ENCODE data around the gene ERVV-1.
"Not testable (repeated sequence)": the region's sequence is repeated elsewhere in the genome, so short reads cannot be mapped to it uniquely, and the experiment has no call there.

The ERVV-1 gene, protein sequence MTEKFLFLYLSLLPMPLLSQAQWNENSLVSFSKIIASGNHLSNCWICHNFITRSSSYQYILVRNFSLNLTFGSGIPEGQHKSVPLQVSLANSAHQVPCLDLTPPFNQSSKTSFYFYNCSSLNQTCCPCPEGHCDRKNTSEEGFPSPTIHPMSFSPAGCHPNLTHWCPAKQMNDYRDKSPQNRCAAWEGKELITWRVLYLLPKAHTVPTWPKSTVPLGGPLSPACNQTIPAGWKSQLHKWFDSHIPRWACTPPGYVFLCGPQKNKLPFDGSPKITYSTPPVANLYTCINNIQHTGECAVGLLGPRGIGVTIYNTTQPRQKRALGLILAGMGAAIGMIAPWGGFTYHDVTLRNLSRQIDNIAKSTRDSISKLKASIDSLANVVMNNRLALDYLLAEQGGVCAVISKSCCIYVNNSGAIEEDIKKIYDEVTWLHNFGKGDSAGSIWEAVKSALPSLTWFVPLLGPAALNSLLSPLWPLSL

DNA sequence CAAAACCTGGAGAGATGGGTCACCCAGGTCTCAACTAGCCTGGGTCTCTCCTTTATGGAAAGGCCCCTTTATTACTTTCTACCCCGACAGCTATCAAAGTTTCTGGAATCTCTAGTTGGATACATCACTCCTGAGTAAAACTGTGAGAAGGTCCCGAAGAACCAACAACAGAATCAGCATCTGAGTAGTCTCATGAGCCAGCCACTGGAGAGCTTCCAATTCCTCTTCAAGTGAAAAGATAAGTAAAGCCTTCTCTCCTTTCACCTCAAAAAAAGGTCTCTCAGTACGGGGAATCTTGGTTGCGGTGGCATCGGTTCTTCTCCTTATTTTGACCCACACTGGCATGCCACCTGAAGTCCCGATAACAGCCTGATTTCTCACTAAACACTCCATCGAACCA, at the start of gene ERVV-1:
Gene ERVV-1 (plus strand): TSS at position 301 of the 400 bp plus-strand sequence. CDS start 170 bp downstream, outside the sequence.
- DNase-seq, result no peak

DNA sequence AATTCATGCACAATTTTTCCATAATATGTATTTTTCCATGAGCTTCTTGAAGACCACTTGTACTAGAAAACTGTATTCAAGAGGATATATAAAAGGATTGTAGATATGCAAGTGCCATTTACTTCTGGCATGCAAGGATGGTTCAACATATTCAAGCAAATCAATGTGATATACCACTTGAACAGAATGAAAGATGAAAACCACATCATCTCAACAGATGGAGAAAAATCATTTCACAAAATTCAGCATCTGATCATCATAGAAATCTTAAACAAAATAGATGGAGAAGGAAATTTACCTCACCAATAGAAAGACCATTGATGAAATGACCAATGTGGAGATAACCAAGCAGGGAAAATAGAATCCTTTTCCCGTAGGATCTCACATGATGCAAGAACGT, 45.9 kb upstream of the ERVV-1 start:
- DNase-seq, result no peak

DNA sequence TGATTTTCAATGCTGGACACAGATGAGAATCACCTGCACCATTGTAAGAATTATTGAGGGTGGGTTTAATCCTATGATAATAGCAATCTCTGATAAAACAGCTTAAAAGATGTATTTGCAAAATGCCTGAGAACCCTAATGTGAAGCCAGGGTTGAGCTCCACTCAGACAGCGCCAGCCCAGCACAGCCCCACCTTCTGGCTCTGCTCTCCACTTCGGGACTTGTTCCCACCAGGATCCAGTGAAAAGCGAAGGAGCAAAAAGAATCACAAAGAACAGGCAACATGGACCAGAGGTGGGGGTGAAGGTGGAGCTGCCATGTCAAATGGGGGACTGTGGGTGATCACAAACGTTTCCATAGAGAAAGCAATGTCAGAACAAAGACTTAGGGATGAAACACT, 32.4 kb upstream of the ERVV-1 start:
- DNase-seq, result no peak

DNA sequence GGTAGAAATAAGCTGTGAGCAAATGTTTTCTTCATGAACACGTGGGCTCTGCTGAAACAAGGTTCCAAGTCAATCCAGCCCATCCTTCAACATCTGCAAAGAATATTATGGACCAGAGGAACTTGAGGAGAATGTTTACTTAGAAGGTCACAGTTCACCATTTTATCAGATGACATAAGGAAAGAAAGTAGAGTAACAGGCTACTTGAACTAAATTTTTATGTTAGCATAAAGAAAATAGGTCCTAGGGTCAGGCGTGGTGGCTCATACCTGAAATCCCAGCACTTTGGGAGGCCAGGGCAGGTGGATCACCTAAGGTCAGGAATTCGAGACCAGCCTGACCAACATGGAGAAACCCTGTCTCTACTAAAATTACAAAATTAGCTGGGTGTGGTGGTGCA, 30.6 kb upstream of the ERVV-1 start:
- DNase-seq, result not testable (repeated sequence)

DNA sequence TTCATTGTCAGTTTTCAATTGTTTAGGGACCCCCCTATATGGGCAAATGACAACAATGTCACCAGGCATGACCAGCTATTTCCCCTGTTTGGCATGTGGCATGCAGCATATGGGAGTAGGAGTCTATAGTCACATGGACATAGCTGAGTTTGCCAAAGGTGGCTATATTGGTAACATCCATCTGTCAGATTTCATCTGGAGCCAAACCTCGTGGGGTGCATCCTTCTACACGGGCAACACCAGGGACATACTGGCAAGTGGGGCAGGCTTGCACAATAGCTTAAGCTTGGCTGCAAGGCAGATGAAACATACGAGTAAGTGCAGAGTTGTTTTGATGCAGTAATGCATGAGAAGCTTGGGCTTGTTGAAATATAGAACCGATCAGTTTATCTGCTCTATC, 26.5 kb upstream of the ERVV-1 start:
- DNase-seq, result no peak

DNA sequence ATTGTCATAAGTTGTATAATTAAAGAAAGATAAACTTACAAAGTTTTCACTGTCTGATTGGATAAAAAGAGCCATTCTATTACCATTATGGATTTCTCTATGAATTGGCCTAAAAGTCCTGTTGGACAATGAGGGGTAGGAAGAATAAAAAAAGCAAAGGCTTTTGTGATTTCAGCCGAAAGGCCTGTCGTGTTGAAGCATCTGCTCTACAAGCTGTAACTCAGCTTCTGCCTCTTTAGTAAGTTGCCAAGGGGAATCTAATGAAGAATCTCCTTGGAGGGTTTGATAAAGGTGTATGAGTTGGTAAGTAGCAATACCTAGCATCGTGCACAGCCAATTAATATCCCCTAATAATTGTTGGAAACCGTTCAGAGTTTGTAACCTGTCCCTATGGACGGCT, 25.2 kb upstream of the ERVV-1 start:
- no peak for DNase-seq

DNA sequence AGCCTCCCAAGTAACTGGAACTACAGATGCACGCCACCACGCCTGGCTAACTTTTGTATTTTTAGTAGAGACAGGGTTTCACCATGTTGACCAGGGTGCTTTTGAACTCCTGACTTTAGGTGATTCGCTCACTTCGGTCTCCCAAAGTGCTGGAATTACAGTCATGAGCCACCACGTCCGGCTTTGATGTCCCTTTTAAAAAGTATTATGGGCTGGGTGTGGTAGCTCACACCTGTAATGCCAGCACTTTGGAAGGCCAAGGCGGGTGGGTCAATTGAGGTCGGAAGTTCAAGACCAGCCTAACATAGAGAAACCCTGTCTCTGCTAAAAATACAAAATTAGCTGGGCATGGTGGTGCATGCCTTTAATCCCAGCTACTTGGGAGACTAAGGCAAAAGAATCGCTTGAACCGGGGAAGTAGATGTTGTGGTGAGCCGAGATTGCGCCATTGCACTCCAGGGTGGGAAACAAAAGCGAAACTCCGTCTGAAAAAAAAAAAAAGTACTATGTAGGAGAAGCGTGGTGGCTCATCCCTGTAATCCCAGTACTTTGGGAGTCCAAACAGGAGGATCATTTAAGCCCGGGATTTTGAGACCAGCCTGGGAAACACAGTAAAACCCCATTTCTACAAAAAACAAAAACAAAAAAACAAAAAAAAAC, 22.8 kb upstream of the ERVV-1 start:
- no peak for DNase-seq

DNA sequence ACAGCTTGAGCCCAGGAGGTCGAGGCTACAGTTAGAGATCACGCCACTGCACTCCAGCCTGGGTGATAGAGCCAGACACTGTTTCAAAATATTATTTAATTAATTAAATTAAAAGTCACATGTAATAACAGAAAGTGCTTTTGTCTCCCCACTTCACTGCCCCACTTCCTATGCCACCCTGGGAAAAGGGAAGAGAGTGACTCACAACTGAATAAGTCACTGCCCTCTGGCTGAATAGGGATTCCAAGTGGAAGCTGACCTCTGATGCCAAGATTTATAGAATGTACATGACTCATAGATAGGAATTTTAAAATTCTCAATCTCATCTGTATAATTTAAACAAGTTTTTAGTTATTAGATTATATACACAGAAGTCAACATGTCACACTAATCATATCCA, 22.2 kb upstream of the ERVV-1 start:
- DNase-seq, result peak; percentile 9

DNA sequence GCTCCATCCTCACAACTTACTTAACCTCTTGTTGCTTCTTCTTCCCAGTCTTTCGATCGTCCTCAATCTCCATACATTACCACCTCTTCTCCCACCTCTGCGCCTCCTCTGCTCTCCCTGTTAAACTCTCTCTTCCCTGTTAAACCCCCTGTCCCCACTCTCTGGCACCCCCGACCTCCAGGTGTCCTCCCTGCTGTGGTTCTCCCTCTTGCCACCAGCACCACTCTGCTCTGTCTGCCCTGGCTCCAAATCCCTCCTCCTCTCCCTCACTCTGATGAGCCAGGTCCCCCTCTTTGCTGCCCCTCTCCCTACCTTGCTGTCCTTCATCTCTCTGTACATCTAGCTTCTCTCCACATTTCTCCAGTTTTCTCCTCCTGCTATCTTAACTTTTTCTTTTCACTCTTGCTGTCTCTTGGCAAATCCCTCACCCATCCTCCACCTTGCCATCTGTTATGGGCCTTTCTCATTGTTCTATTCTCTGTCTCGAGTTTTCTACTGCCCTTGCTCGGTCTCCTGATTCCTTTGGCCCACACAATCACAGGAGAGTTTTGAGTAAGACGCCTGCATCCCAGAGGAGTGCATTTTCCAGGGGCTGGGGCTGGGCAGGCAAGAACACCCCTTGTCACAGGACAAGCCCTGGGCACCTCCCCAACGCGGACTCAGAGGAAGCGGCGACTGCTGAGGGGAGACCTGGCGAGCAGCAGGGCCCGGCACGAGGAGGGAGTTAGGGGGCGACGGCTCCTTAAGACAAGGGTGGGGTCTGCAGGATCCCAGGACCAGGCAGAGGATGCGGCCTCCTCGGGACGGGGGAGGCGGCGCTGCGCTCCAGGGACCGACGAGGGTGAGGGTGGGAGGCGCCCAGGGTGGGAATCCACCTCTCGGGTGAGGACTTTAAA, 21.4 kb upstream of the ERVV-1 start:
- peak; percentile 47 for DNase-seq

DNA sequence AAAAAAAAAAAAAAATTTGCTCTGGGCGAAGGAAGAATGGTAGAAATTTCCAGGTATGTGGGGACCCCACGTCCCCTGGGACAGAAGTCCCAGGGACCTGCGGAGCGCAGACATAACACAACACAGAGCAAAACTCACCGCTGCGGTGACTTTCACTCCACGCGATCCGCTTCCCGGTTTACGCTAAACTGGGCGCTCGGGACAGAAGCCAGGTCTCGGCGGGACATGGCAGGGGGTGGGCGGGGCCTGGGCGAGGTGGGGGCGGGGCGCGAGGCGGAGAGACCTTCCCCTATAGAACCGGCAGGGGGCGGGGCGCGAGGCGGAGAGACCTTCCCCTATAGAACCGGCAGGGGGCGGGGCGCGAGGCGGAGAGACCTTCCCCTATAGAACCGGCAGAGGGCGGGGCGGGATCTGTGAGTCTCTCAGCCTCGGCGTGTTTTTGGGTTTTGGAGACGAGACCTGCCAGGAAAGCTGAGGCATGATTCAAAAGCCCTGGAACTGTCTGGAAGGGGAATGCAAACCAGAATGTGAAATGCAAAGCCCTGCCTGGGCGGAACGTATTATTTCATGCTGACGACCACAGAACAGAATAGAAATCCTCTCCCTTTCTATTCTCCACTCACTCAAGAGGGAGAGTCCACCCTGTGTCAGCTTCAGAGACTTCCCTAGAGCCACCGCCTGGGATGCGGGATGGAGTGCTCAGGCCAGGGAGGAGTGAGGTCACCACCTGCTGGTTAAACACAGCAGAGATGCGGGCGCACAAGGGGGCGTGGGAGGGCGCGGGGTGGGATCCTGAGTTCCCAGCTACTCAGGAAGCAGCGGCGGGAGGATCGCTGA, 20.2 kb upstream of the ERVV-1 start:
- peak; percentile 92 for DNase-seq

DNA sequence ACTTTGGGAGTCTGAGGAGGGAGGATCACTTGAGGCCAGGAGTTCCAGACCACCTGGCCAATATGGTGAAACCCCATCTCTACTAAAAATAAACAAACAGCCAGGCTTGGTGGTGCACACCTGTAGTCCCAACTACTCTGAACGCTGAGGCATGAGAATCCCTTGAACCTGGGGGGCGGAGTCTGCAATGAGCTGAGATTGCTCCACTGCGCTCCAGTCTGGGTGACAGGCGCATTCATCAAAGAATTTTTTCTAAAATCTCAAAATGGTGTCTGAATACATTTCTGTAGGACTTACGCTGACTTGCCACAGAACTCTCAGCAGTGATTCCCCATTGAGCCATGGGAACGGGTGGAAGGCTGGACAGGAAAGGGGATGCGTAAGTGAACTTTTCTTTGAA, 18.0 kb upstream of the ERVV-1 start:
- DNase-seq, result no peak

DNA sequence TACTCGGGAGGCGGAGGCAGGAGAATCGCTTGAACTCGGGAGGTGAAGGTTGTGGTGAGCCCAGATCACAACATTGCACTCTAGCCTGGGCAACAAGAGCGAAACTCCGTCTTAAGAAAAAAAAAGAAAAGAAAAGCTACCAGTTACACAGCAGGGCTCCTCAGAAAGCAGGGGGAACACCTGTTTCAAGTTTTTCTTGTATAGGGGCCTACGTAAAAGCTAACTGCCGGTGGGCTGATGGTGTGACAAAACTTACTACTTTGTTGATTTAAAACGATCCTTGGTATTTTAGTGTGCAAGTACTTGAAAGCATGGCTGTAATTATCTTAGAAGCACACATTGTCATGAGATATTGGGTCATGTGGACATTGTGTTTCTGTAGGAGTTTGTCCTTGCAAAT, 15.7 kb upstream of the ERVV-1 start:
- no peak for DNase-seq

DNA sequence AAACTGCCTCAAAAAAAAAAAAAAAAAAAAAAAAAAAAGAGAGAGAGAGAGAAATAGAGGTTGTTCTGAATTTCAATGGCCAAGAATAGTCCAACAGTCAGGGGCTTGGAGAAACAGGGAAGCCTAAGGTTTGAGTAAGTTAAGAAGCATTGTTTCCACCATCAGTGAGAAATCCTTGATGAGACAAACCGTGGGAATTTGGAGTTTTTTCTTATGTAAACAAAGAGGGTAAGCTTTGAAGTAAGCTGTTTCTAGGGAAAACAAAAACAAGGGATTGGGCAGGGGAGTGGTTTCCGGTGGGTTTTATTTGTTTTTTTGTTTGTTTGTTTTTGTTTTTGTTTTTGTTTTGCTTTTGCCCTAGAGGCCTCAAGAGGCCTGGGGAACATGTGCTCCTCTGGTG, 11.2 kb upstream of the ERVV-1 start:
- DNase-seq, result no peak

DNA sequence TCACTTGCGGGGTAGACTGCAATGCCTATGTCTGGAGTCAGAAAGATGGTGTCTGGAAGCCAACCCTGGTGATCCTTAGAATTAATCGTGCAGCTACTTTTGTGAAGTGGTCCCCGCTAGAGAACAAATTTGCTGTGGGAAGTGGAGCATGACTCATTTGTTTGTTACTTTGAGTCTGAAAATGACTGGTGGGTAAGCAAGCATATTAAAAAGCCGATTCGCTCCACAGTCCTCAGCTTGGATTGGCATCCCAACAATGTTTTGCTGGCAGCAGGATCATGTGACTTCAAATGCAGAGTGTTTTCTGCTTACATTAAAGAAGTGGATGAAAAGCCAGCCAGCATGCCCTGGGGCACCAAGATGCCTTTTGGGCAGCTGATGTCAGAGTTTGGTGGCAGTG, 9.5 kb upstream of the ERVV-1 start:
- no peak for DNase-seq

DNA sequence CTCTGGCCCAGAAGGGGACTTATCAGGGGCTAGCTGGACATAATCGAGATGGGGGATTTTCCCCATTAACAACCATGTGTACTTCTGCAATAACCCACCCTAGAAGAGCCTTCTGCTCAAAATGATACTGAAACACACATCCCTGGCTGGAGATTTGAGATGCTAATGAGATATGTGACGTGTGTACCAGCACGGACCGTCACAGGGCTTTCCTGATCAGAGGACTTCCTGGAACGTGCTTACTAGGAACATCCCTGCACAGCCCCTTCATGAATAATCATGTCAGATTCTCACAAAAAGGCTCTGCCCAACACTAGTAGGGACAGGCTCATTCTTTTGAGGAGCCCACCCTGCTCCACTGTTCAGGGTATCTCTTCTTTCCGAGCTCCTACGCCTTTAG, 6.5 kb upstream of the ERVV-1 start:
- no peak for DNase-seq

DNA sequence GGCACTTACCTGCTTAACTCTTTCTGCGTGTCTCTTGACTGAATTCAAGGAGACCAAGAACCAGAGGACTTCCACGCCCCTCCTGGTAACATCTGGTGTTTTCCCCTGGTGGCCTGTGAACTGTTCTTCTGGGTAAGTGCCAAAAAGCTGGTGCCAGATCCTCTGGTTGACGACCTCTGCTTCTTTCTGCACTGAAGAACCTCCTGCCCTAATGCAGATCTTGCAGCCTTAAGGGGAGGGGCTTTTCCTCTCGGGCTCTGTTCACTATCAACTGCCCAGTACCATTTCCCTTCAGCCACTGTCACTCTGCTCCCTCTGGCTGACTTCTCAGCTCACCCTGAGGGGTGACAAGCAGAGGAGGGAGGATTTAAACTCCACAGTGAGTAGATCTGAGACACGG, 6.1 kb upstream of the ERVV-1 start:
- DNase-seq, result no peak

DNA sequence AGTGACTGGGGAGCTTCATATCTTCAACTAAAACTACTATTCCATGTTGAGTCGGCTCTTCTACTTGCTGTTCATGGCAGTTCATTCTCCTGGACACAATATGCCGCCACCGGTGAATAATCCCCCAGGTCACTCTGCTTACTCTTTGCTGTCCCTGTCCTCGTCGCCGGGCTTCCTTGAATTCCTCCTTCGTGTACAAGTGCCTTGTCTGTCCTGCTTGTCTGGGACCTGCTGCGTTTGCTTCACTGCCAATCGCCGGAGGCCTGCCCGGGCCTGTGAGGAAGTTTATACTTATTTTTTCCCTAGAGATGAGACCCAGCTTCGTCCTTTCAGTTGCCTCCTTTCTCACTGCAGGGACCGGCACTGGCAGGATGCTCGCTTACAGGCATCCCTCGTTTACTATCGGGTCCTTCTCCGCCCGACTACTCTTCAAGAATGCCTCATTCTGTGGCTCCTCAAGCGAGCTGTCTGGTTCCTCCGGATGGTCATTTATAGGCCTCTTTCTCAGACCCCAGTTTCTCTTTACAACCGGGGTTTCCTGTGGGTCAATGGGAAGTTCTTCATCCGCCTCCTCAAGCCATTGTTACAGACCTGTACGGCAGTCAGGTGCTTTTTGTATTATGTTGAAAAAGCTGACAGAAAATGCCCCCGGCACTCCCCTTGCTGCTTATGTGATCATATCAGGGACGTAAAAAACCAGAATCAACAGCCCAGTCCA, 5.5 kb upstream of the ERVV-1 start:
- no peak for DNase-seq

DNA sequence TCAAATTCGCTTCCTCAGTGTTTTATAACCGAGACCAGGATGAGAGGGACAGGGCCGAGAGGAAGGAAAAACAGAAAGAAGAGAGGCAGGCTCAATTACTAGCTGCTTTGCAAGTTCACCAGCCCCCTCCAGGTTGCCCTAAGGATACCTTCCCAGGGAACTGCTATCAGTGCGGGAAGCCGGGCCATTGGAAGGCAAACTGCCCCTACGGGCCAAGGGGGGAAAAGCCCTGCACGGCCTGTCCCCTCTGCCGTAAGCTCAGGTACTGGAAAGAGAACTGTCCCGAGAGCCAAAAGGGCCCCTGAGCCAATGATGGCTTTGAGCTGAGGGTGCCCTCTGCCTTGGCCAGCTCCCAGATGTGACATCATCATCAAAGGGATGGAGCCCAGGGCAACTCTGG, 3.2 kb upstream of the ERVV-1 start:
- DNase-seq, result no peak

DNA sequence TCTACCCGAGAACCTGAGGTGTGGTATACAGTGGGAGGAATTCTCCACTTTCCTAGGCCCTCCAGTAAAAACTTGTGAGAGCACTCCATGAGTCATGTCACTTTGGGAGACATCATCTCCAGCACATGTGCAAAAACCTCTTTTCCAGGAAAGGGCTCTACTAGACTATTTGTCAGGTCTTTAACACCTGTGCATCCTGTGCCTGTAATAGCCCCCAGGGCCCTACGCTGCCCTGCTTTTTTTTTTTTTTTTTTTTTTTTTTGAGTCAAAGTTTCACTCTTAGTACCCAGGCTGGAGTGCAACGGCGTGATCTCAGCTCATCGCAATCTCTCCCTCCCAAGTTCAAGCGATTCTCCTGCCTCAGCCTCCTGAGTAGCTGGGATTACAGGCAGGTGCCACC, 1.7 kb upstream of the ERVV-1 start:
- DNase-seq, result no peak

DNA sequence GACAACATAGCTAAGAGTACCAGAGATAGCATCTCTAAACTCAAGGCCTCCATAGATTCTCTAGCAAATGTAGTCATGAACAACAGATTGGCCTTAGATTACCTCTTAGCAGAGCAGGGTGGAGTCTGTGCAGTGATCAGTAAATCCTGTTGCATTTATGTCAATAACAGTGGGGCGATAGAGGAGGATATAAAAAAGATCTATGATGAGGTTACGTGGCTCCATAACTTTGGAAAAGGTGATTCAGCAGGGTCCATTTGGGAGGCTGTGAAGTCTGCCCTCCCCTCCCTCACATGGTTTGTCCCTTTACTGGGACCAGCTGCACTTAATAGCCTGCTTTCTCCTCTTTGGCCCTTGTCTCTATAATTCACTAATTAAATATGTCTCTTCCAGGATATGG, 1.4 kb downstream of the ERVV-1 start:
- no peak for DNase-seq

DNA sequence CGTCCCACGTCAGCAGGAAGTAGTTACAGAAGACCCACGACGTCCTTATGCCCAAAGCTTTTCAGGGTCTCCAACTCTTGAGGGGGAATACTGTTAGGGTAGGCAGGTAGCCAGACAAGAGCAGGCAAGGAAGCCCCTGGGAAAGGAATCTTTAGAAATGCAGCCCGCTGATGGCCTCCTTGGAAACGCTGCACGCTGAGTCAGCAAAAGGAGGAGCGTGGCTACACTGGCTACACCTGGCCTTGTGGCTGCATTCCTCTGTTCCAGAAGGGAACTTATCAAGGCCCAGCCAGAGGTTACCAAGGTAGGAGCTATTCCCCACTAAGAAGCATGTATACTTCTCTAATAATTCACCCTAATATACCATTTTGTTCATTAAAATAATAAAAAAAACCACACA, 2.0 kb downstream of the ERVV-1 start:
- no peak for DNase-seq

DNA sequence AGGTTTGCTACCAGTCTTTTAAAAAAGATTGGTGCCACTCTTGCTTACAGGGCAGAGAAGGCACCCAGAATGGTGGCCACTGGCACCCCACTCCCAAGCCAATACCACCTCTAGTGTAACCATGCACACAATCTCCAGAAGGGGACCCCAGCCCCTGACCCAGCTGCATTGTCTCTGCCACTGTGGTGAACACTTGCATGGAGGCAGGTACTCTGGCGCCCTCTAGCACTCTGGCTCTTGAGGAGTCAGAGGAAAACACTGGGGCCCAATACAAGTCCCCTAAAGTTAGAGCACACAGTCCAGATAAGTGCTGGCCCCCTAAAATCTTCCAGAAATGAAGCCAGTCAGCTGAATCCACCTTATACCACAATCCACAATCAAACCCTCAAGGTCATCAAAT, 6.0 kb downstream of the ERVV-1 start:
- DNase-seq, result no peak
